Activated T-cell treated with anti-CD3 and anti-CD28 coated beads, Interleukin-2, amount 50 U/mL, for 24 hours (primary cell): ENCODE results near the gene CPZ.

Source experiments
- DNase-seq: peaks from one replicate; pipeline ENCODE4 v3.0.0-alpha.2; 2020
- H3K27ac Mint-ChIP-seq: 2 replicates; pipeline ENCODE4 v1.8.0; 2020; ENCODE audit warnings: mild to moderate bottlenecking, mixed read lengths
- H3K27me3 Mint-ChIP-seq: 2 replicates; pipeline ENCODE4 v1.8.0; 2020; ENCODE audit warnings: mixed read lengths
- H3K36me3 Mint-ChIP-seq: 2 replicates; pipeline ENCODE4 v1.8.0; 2020; ENCODE audit warnings: low read depth, mixed read lengths
- H3K4me1 Mint-ChIP-seq: 2 replicates; pipeline ENCODE4 v1.8.0; 2020; ENCODE audit warnings: low read depth, mixed read lengths
- H3K4me3 Mint-ChIP-seq: 2 replicates; pipeline ENCODE4 v1.8.0; 2020; ENCODE audit warnings: mild to moderate bottlenecking, moderate library complexity, mixed read lengths
- H3K9me3 Mint-ChIP-seq: 2 replicates; pipeline ENCODE4 v1.8.0; 2020; ENCODE audit warnings: mixed read lengths

CPZ gene

DNA sequence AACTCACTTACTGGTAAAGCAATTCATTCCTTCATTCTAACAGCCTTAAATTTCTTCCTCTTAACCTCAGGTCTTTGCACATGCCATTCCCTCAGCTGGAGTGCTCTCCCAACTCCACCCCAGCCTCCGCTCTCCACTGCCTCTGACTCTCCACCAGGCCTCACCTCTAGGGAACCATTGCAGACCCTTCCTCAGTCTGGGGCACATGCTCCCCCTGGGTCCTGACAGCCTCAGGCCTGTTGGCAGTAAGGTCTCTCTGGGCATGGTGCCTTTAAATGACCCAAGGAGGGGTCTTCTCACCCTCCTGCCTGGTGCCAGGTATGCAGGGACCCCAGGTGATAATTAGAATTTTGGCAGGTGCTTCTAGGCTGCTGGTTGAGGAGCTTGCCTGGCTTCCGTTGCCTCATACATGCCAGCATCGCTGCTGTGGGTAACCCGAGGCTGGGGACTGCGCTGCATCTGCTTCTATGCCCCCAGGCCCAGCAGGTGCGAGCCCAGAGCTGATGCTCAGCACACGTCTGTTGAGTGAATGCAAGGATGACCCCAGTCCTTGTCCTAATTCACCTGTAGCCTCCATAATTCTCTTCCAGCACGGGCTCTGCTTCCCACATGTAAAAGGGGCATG is 39.9 kb upstream of the CPZ start:
- Mint-ChIP-seq H3K4me3 (no peak overlapping the region), H3K4me1 (no peaks in the 10 kb centered on the region), H3K27me3 (no peaks in the 10 kb centered on the region), H3K36me3 (no peaks in the 10 kb centered on the region), H3K9me3 (no peaks in the 10 kb centered on the region), H3K27ac (no peak overlapping the region)
- DNase-seq: no peak

GRCh38 chr4:8553216-8553615 is 39.3 kb upstream of the CPZ start:
- DNase-seq: no peak
- no peak overlapping the region for H3K27ac Mint-ChIP-seq

GRCh38 chr4:8553991-8554405 is 38.6 kb upstream of the CPZ start:
- H3K4me1 Mint-ChIP-seq: no peaks in the 10 kb centered on the region
- no peak overlapping the region for H3K4me3 Mint-ChIP-seq
- H3K27me3 Mint-ChIP-seq: no peaks in the 10 kb centered on the region
- H3K36me3 Mint-ChIP-seq: no peaks in the 10 kb centered on the region
- no peak overlapping the region for H3K27ac Mint-ChIP-seq
- DNase-seq: no peak
- no peaks in the 10 kb centered on the region for H3K9me3 Mint-ChIP-seq

More at GRCh38 chr4:8553216-8553615, 39.3 kb upstream of the CPZ start:
- no peak overlapping the region for H3K4me3 Mint-ChIP-seq
- H3K27me3 Mint-ChIP-seq: no peaks in the 10 kb centered on the region
- no peaks in the 10 kb centered on the region for H3K4me1 Mint-ChIP-seq
- no peaks in the 10 kb centered on the region for H3K9me3 Mint-ChIP-seq
- H3K36me3 Mint-ChIP-seq: no peaks in the 10 kb centered on the region

- no peak overlapping the region for H3K4me3 Mint-ChIP-seq
Measured at GRCh38 chr4:8554555-8555100, 37.9 kb upstream of the CPZ start.

DNA sequence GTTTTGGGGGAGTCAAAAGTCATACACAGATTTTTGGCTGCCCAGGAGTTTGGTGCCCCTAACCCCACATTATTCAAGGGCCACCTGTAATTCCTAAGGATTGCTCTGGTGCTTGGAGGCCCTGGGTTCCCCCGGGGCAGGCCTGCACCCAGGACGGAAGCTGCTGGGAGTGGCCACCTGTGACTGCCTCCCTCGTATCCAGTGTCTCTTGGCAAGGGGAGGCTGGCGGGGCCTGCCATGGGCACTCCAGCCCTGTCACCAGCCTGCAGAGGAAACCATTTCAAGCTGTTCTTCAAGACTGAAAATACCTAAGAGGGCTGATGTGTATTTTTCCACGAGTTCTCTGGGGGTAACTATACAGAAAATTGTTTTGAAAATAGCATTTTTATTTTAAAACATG is 36.8 kb upstream of the CPZ start:
- no peak for DNase-seq
- H3K4me1 Mint-ChIP-seq: no peaks in the 10 kb centered on the region
- no peaks in the 10 kb centered on the region for H3K36me3 Mint-ChIP-seq
- no peak overlapping the region for H3K4me3 Mint-ChIP-seq
- H3K27me3 Mint-ChIP-seq: no peaks in the 10 kb centered on the region
- no peaks in the 10 kb centered on the region for H3K9me3 Mint-ChIP-seq
- no peak overlapping the region for H3K27ac Mint-ChIP-seq

More at GRCh38 chr4:8554555-8555100, 37.9 kb upstream of the CPZ start:
- H3K36me3 Mint-ChIP-seq: no peaks in the 10 kb centered on the region
- no peaks in the 10 kb centered on the region for H3K27me3 Mint-ChIP-seq
- H3K4me1 Mint-ChIP-seq: no peaks in the 10 kb centered on the region
- no peaks in the 10 kb centered on the region for H3K9me3 Mint-ChIP-seq
- no peak overlapping the region for H3K27ac Mint-ChIP-seq
- no peak for DNase-seq

- Mint-ChIP-seq H3K9me3 (no peaks in the 10 kb centered on the region), H3K27ac (no peak overlapping the region), H3K4me1 (no peaks in the 10 kb centered on the region), H3K36me3 (no peaks in the 10 kb centered on the region), H3K27me3 (peaks cover 2% of the 10 kb centered on the region), H3K4me3 (no peak overlapping the region)
- DNase-seq: no peak
Measured at GRCh38 chr4:8556341-8557150, 36.0 kb upstream of the CPZ start.

- Mint-ChIP-seq H3K27ac (no peak overlapping the region), H3K36me3 (no peaks in the 10 kb centered on the region), H3K4me3 (no peak overlapping the region), H3K9me3 (no peaks in the 10 kb centered on the region), H3K4me1 (no peaks in the 10 kb centered on the region), H3K27me3 (peaks cover 3% of the 10 kb centered on the region)
- DNase-seq: no peak
Measured at GRCh38 chr4:8557151-8558076, 35.2 kb upstream of the CPZ start.

- no peak overlapping the region for H3K27ac Mint-ChIP-seq
- H3K4me3 Mint-ChIP-seq: no peak overlapping the region
- DNase-seq: no peak
- H3K4me1 Mint-ChIP-seq: no peaks in the 10 kb centered on the region
- H3K27me3 Mint-ChIP-seq: peaks cover 3% of the 10 kb centered on the region
- H3K36me3 Mint-ChIP-seq: no peaks in the 10 kb centered on the region
- no peaks in the 10 kb centered on the region for H3K9me3 Mint-ChIP-seq
Measured at GRCh38 chr4:8558080-8558960, 34.2 kb upstream of the CPZ start.

- Mint-ChIP-seq H3K4me3 (no peak overlapping the region), H3K4me1 (no peaks in the 10 kb centered on the region), H3K27ac (no peak overlapping the region), H3K9me3 (no peaks in the 10 kb centered on the region), H3K36me3 (no peaks in the 10 kb centered on the region), H3K27me3 (peaks cover 3% of the 10 kb centered on the region)
- DNase-seq: no peak
Measured at GRCh38 chr4:8559011-8559410, 33.6 kb upstream of the CPZ start.

DNA sequence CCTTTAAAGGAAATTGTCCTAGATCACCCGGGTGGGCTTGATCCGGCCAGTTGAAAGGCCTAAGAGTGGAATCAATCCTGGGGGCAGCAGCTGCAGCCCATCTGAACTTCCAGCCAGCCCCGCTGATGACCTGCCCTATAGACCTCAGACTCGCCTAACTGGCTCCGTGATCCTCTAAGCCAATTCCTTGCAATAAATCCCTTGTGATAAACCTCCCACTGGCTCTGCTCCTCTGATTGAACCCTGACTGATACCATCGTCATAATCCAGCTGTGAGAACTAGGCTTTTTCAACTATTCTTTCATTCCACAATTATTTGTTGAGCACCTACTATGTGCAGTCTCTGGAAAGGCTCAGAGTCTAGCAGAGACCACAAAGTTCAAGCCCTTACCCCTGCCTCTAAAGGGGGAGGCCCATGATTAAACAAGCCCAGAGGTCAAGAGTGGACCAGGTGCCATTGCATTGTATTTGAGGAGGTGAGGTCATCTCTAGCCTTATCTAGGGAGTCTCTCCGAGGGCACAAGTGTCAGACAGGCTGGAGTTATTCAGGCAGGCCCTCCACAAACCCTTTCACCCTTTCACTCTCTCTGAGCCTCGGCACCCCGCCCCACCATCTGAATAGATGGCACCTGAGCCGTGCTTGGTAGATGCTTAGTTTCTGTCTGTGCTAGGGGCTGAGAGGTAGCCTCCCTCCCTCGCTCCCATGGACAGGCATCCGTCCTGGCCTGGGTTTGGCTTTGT is 32.9 kb upstream of the CPZ start:
- Mint-ChIP-seq H3K36me3 (no peaks in the 10 kb centered on the region), H3K27ac (no peak overlapping the region), H3K4me1 (no peaks in the 10 kb centered on the region), H3K27me3 (peaks cover 3% of the 10 kb centered on the region), H3K4me3 (no peak overlapping the region), H3K9me3 (no peaks in the 10 kb centered on the region)
- DNase-seq: no peak

DNA sequence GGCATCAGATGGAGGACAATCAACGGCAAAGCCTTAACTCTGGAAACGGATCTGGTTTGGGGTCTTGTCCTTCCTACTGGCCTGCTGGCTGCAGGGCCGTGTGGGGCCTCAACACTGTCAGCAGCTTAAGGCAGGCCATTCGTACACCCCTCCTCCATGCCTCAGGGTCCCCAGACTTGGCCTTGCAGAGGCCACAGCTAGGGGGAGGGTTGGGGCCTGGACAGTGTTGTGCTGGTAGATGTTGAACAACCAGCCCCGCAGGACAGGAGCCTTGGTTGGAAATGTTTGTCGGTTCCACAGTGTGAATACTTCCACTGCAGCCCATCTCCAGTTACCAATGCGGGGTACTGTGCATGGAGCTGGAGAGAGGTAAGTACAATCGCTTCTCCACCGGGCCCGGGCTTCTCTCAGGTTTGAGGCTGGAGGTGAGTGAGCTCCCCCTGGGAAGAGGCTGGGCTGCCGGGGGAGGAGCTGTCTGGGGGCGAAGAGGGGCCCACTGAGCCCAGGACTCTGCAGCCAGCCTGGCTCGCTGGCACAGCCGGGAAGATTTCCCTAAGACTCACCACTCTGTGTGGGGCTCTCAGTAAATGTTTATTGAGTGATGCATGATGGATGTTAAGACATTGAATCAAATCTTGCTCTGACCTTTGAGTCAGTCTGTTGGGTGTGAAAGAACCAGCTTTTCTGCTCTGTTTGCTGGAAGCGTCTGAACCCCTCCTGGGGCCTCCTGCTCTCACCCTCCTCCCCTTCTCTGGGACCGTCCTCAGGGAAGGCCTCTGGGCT is 32.1 kb upstream of the CPZ start:
- H3K36me3 Mint-ChIP-seq: no peaks in the 10 kb centered on the region
- no peak for DNase-seq

GRCh38 chr4:8564595-8564994 is 28.0 kb upstream of the CPZ start:
- H3K27me3 Mint-ChIP-seq: peaks cover 6% of the 10 kb centered on the region

More for the DNA sequence above, 32.1 kb upstream of the CPZ start:
- Mint-ChIP-seq H3K9me3 (no peaks in the 10 kb centered on the region), H3K27me3 (peaks cover 3% of the 10 kb centered on the region), H3K27ac (no peak overlapping the region), H3K4me3 (no peak overlapping the region), H3K4me1 (no peaks in the 10 kb centered on the region)

More at GRCh38 chr4:8564595-8564994, 28.0 kb upstream of the CPZ start:
- H3K36me3 Mint-ChIP-seq: no peaks in the 10 kb centered on the region
- DNase-seq: no peak
- no peaks in the 10 kb centered on the region for H3K9me3 Mint-ChIP-seq
- H3K4me3 Mint-ChIP-seq: no peak overlapping the region
- H3K4me1 Mint-ChIP-seq: no peaks in the 10 kb centered on the region
- H3K27ac Mint-ChIP-seq: no peak overlapping the region
